Measurements from ENCODE around the gene KCTD8. TPM values are rescaled to one million over a fixed set of nuclear protein-coding genes. Genes with fewer than 3 reads are reported as not detected.

KCTD8 gene
- total RNA-seq, 1 donor from 2014 or later, result not detected

DNA sequence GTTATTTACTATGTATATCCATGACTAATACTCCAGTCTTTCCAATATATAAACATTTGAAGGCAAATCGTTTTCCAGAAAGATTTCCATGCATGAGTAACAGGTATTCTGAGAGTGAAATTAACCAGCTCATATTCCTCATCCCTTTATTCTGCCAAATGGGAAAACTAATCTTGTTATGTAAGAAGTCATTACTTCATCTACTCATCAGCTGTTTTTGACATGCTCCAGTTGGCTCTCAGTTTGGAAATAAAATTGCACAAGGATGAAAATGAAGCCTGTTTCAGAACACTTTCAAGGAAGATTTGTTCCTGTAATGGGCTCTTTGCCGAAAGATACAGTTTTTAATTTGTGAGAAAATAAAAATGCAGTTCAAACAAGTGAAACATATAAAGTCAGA is 121.9 kb downstream of the KCTD8 start:
- Histone ChIP-seq H3K9me3 (ENCODE audit: low read depth) (no peaks in the 10 kb centered on the region), H3K27me3 (no peaks in the 10 kb centered on the region), H2AFZ (replicated peaks) (no peak overlapping the region), H3K4me2 (no peak overlapping the region), H3K79me2 (ENCODE audit: low read depth) (no peaks in the 10 kb centered on the region), H3K9ac (no peak overlapping the region), H3K27ac (no peak overlapping the region), H3K4me3 (no peak overlapping the region), H3K36me3 (no peaks in the 10 kb centered on the region), H3F3A (ENCODE audit: low read depth) (no peaks in the 10 kb centered on the region), H3K4me1 (no peaks in the 10 kb centered on the region), H4K20me1 (ENCODE audit: low read depth) (no peaks in the 10 kb centered on the region)
- Mint-ChIP-seq H3K4me3 (no peak overlapping the region), H3K27ac (no peak overlapping the region), H3K4me1 (no peaks in the 10 kb centered on the region), H3K27me3 (ENCODE audit: insufficient read depth, low read depth) (no peaks in the 10 kb centered on the region), H3K36me3 (no peaks in the 10 kb centered on the region), H3K9me3 (no peaks in the 10 kb centered on the region)
- no peak for DNase-seq (ENCODE audit: low spot score)
- TF ChIP-seq, protein P1, sequence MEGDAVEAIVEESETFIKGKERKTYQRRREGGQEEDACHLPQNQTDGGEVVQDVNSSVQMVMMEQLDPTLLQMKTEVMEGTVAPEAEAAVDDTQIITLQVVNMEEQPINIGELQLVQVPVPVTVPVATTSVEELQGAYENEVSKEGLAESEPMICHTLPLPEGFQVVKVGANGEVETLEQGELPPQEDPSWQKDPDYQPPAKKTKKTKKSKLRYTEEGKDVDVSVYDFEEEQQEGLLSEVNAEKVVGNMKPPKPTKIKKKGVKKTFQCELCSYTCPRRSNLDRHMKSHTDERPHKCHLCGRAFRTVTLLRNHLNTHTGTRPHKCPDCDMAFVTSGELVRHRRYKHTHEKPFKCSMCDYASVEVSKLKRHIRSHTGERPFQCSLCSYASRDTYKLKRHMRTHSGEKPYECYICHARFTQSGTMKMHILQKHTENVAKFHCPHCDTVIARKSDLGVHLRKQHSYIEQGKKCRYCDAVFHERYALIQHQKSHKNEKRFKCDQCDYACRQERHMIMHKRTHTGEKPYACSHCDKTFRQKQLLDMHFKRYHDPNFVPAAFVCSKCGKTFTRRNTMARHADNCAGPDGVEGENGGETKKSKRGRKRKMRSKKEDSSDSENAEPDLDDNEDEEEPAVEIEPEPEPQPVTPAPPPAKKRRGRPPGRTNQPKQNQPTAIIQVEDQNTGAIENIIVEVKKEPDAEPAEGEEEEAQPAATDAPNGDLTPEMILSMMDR (IDR thresholded peaks at IDR 0.05), result no peak
- TF ChIP-seq EZH2 (IDR thresholded peaks at IDR 0.05) (no peak), EZH2phosphoT487 (IDR thresholded peaks at IDR 0.05) (no peak)

DNA sequence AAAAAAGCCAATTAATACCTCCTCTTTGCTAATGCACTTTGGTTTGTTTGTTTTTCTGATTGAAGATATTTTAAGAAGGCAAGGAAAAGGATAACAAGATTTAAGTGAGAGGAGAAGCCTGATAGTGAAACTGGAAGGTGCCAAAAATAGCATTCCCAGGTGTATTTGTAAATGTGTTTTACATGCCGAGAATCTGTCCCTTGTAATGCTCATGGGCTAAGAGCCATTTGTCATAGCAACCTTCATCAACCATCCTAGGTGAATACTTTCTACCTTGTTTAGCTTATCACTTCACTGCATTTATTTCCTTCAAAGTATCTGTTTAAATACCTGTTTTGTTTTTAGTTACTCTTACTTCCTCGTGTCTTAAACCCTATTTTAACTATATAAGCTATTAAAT is 127.8 kb downstream of the KCTD8 start:
- H3K36me3 Mint-ChIP-seq, result no peaks in the 10 kb centered on the region
- Histone ChIP-seq H3K4me1 (peaks cover 9% of the 10 kb centered on the region), H3K4me3 (no peak overlapping the region), H3K79me2 (ENCODE audit: low read depth) (no peaks in the 10 kb centered on the region), H2AFZ (replicated peaks) (no peak overlapping the region), H3K27me3 (no peaks in the 10 kb centered on the region), H3F3A (ENCODE audit: low read depth) (no peaks in the 10 kb centered on the region), H3K27ac (no peak overlapping the region), H3K36me3 (no peaks in the 10 kb centered on the region), H3K4me2 (no peak overlapping the region), H4K20me1 (ENCODE audit: low read depth) (no peaks in the 10 kb centered on the region), H3K9me3 (ENCODE audit: low read depth) (no peaks in the 10 kb centered on the region), H3K9ac (no peak overlapping the region)
- TF ChIP-seq EZH2phosphoT487 (IDR thresholded peaks at IDR 0.05) (no peak), EZH2 (IDR thresholded peaks at IDR 0.05) (no peak)
- TF ChIP-seq, protein P1 (IDR thresholded peaks at IDR 0.05), result no peak
- H3K9me3 Mint-ChIP-seq, result no peaks in the 10 kb centered on the region
- H3K4me1 Mint-ChIP-seq, result peaks cover 11% of the 10 kb centered on the region
- no peak overlapping the region for H3K4me3 Mint-ChIP-seq
- H3K27me3 Mint-ChIP-seq (ENCODE audit: insufficient read depth, low read depth), result no peaks in the 10 kb centered on the region
- no peak for DNase-seq (ENCODE audit: low spot score)
- H3K27ac Mint-ChIP-seq, result no peak overlapping the region

DNA sequence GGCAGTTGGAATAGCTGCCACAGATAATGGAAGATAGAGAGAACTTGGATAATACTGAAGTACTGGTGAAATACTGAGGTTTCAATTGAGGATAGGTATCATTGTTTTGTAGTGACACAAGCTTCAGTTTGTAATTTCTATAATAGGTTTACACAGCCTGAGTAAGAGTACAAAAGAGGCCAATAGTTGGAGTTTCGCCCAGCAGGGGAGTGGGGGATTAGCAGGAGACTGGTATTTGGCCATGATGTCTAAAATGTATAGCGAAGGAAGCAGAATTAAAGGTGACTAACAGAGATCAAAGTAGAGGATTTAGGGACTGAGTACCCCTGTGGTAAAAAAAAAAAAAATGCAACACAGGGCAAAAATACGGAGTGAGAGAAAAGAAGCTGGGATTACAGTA is 129.5 kb downstream of the KCTD8 start:
- TF ChIP-seq, protein P1 (IDR thresholded peaks at IDR 0.05), result no peak
- TF ChIP-seq EZH2phosphoT487 (IDR thresholded peaks at IDR 0.05) (peak; percentile 53), EZH2 (IDR thresholded peaks at IDR 0.05) (no peak)
- H3F3A ChIP-seq (ENCODE audit: low read depth), result no peaks in the 10 kb centered on the region
- no peak overlapping the region for H3K9ac ChIP-seq
- H4K20me1 ChIP-seq (ENCODE audit: low read depth), result no peaks in the 10 kb centered on the region
- H3K4me1 Mint-ChIP-seq, result peaks cover 11% of the 10 kb centered on the region
- no peaks in the 10 kb centered on the region for H3K27me3 ChIP-seq
- no peaks in the 10 kb centered on the region for H3K9me3 Mint-ChIP-seq
- peak overlapping the region; percentile 24 for H3K4me2 ChIP-seq
- H3K4me3 Mint-ChIP-seq, result no peak overlapping the region
- no peak overlapping the region for H3K27ac Mint-ChIP-seq
- H2AFZ ChIP-seq (replicated peaks), result no peak overlapping the region
- no peak overlapping the region for H3K27ac ChIP-seq
- H3K36me3 ChIP-seq, result no peaks in the 10 kb centered on the region
- no peak overlapping the region for H3K4me3 ChIP-seq
- peaks cover 9% of the 10 kb centered on the region for H3K4me1 ChIP-seq
- no peaks in the 10 kb centered on the region for H3K79me2 ChIP-seq (ENCODE audit: low read depth)
- H3K9me3 ChIP-seq (ENCODE audit: low read depth), result no peaks in the 10 kb centered on the region
- H3K27me3 Mint-ChIP-seq (ENCODE audit: insufficient read depth, low read depth), result no peaks in the 10 kb centered on the region
- no peaks in the 10 kb centered on the region for H3K36me3 Mint-ChIP-seq
- DNase-seq (ENCODE audit: low spot score), result peak; percentile 55

All from neural progenitor cell (in vitro differentiated cells).